ENCODE measurements around the gene RNF214.
"Not testable (repeated sequence)": the region's sequence is repeated elsewhere in the genome, so short reads cannot be mapped to it uniquely, and the experiment has no call there.

RNF214 gene

DNA sequence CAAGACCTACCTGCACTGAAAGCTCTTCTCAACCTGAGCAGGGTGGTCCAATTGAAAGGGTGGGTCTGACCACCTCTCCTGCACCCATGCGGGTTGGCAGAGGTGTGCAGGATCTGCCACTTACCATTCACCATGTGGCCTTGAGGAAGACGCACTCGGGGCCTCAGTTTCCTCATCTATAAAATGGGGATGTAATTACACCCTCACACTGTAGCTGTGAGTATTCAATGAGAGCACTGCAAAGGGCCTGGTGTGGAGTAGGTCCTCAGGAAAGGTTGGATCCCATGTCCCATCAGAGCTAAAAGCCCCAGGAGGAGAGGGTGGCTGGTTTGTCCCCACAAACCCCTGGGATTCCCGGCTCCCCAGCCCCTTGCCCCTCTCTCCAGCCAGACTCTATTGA, 33.9 kb upstream of the RNF214 start:
- no peak for DNase-seq

DNA sequence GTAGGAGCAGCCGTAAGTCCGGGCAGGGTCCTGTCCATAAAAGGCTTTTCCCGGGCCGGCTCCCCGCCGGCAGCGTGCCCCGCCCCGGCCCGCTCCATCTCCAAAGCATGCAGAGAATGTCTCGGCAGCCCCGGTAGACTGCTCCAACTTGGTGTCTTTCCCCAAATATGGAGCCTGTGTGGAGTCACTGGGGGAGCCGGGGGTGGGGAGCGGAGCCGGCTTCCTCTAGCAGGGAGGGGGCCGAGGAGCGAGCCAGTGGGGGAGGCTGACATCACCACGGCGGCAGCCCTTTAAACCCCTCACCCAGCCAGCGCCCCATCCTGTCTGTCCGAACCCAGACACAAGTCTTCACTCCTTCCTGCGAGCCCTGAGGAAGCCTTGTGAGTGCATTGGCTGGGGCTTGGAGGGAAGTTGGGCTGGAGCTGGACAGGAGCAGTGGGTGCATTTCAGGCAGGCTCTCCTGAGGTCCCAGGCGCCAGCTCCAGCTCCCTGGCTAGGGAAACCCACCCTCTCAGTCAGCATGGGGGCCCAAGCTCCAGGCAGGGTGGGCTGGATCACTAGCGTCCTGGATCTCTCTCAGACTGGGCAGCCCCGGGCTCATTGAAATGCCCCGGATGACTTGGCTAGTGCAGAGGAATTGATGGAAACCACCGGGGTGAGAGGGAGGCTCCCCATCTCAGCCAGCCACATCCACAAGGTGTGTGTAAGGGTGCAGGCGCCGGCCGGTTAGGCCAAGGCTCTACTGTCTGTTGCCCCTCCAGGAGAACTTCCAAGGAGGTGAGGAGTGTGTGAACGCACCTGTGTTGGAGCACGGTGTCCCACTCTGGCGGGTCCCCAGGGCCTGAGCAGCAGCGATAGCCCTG, 33.2 kb upstream of the RNF214 start, which contains the start of gene TAGLN:
Gene TAGLN (plus strand): TSS at position 318 of the 863 bp plus-strand sequence. CDS start 3,644 bp downstream, outside the sequence.
- DNase-seq: no peak

GRCh38 chr11:117199916-117200812, 32.3 kb upstream of the RNF214 start:
- DNase-seq: no peak

DNA sequence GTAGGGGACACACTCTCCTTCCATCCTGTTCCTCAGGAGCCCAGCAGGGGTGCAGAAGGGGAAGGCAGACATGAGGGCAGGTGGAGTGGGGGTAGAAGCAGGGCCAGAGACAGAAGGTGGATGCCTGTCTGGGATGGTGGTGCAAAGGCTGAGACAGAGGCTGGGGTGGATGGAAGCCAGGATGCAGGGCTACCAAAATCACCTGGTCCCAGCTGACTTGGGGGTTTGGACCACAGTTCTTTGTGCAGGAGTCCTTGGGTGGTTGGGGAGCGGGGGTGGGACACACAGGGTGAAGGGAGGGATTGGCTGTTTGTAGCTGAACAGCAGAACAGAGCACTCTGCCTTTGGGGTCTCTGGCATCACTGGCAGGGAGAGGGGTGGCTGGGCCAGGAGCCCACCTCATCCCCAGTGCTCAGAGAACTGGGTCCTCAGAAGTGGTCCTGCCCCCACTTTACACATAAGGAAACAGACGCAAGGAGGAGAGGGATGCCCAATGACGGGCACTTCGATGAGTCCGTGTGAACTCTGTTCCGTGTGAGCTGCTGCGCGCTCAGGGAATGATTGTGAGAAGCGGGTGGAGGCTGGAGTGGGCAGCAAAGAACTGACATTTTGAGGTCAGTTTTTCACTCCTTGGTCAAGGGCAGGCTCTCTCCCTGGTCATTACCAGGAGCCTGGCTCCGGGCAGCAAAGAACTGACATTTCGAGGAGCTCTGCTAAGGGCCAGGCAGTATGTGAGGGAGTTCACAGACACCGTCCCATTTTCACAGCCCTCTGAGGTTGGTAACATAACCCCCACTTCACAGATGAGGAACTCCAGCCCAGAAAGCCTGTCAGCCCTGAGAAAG, 31.4 kb upstream of the RNF214 start:
- no peak for DNase-seq

GRCh38 chr11:117201658-117202305, 30.7 kb upstream of the RNF214 start:
- DNase-seq: no peak

DNA sequence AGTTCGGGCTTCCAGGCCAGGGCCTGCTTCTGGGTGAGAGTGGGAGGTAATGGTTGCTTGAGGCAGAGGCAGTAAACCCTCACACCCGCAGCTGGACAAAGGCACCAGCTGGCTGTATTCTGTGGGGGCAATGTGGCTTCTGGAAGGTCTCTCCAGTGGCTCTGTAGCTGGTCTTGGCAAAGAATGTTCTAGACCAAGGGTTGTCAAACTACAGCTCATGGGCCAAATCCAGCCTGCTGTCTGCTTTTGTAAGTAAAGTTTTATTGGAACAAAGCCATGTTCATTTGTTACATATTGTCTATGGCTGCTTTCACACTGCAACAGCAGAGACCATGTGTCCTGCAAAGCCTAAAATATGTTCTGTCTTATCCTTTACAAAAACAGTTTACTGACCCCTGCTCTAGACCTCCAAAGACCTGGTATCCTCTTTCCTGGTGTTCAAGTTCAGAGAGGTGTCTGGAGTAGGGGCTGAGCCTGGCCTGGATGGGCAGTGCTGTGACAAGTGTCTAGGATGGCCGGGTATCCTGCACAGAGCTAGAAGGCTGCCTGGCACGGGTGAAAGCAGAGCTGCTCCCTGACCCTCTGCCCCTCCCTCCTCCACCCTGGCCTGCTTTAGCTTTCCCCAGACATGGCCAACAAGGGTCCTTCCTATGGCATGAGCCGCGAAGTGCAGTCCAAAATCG, 29.9 kb upstream of the RNF214 start:
- DNase-seq: no peak

GRCh38 chr11:117203069-117203407, 29.4 kb upstream of the RNF214 start:
- DNase-seq: no peak

DNA sequence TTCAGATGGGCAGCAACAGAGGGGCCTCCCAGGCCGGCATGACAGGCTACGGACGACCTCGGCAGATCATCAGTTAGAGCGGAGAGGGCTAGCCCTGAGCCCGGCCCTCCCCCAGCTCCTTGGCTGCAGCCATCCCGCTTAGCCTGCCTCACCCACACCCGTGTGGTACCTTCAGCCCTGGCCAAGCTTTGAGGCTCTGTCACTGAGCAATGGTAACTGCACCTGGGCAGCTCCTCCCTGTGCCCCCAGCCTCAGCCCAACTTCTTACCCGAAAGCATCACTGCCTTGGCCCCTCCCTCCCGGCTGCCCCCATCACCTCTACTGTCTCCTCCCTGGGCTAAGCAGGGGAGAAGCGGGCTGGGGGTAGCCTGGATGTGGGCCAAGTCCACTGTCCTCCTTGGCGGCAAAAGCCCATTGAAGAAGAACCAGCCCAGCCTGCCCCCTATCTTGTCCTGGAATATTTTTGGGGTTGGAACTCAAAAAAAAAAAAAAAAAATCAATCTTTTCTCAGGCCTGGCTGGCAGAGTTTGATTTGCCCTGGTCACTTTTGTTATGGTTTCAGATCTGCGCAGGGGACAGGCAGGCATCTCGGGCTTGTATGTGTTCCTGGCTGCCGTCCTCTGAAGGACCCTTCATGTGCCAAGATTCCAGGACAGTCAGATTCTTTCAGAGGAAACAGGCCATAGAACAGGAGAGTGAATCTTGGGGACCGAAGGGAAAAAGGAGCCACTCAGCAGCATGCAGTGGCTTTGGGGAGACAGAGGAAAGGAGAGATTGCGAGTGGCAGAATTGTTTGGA, 28.0 kb upstream of the RNF214 start:
- no peak for DNase-seq

- no peak for DNase-seq
Measured at GRCh38 chr11:117205211-117205818, 27.2 kb upstream of the RNF214 start.

DNA sequence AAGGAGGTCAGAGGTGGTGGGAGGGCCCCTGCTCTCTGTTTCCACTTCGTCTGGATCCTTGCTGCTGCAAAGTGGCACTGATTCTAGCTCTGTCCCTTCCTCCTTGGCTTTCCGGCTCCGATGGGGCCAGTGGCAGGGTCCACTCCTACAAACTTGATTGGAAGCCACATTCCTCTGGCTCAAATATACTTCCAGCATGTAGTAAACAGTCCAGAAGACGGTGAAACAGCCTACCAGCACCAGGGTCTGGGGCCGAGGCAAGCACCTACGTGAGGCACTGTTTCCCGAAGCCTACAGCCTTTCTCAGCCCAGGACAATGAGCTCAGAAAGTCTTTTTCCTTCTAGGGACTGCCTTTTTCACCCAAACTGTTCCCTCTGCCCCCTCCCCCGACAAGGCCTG, 26.4 kb upstream of the RNF214 start:
- DNase-seq: not testable (repeated sequence)

DNA sequence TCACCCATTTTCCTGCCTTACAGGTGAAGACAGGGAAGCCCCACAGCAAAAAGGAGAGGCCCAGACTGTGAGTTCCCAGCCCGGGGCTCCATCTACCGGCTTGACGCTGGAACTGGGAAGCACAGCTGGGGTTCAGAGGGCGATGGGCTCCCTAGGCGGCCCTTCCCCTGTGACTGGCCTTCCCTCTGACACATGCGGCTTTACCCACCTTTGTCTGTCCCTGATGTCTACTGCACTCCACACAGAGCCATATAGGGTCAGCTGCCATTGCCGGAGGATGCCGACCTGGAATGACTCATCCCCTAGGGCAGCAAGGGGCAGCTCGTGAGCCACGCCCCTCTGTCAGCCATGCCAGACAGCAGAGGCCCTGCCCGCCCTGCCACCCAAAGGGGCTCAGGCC, 25.6 kb upstream of the RNF214 start:
- DNase-seq: not testable (repeated sequence)

- not testable (repeated sequence) for DNase-seq
Measured at GRCh38 chr11:117207481-117207880, 25.0 kb upstream of the RNF214 start.

- DNase-seq: not testable (repeated sequence)
Measured at GRCh38 chr11:117208710-117209109, 23.8 kb upstream of the RNF214 start.

GRCh38 chr11:117209351-117210125, 22.9 kb upstream of the RNF214 start:
- DNase-seq: not testable (repeated sequence)

- DNase-seq: no peak
Measured at GRCh38 chr11:117210620-117211019, 21.9 kb upstream of the RNF214 start.

DNA sequence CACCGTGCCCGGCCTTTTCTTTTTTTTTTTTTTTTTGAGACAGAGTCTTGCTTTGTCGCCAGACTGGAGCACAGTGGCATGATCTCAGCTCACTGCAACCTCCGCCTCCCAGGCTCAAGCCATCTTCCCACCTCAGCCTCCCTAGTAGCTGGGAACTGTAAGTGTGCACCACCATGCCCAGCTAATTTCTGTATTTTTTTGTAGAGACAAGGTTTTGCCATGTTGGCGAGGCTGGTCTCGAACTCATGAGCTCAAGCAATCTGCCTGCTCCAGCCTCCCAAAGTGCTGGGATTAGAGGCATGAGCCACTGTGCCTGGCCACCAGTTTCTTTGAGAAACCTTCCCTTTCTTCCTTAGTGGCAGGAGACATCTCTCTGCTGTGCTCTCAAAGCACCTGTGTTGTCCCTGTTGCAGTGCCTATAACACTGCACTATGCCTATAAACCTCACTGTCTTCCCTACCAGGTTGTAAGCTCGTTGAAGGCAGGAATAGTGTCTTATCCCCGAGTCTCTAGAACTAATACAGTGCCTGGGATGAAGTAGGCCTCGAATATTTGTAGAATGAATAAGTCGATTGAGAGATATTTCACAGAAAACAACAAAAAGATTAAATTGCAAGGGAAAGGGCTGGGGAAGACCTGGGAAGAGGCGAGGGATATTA, 19.6 kb upstream of the RNF214 start:
- no peak for DNase-seq

GRCh38 chr11:117214404-117215110, 17.9 kb upstream of the RNF214 start:
- DNase-seq: no peak

All from suppressor macrophage treated with lipopolysaccharide for 4 hours (primary cell).